Gastrocnemius medialis (tissue), 4 donors: ENCODE measurements around the gene APOC3. TPM values are rescaled to one million over a fixed set of nuclear protein-coding genes. Genes with fewer than 3 reads are reported as not detected.
A peak's percentile ranks its signal among the peaks of the same experiment; 100 is the strongest.

Experiments
- ATAC-seq, 2 donors: fragments of 150-250 bp; one replicate each; pipeline ENCODE4 v1.9.1; 2016
- DNase-seq, 2 donors: peaks; one replicate each; pipeline ENCODE4 v3.0.0-alpha.2; 2019
- H3K27ac ChIP-seq, 4 donors: fragments of 200-600 bp; sonication (generic); 1 replicate in 1 of 4; 2 replicates in 3 of 4; pipeline ENCODE4 v1.5.1; 2016 to 2018; ENCODE audit warnings: mild to moderate bottlenecking in 2 of 4, moderate library complexity in 1 of 4
- H3K27me3 ChIP-seq, 3 donors: fragments of 200-600 bp; sonication (generic) in 2 of 3; 1 replicate in 1 of 3; 2 replicates in 2 of 3; pipeline versions ENCODE4 v1.5.1 to v1.6.0; 2016 to 2019; ENCODE audit warnings: mild to moderate bottlenecking in 1 of 3, moderate library complexity in 1 of 3
- H3K36me3 ChIP-seq, 2 donors: fragments of 200-600 bp; sonication (generic) in 1 of 2; one replicate each; pipeline ENCODE4 v1.5.1; 2017 to 2018
- H3K4me1 ChIP-seq, 2 donors: fragments of 200-600 bp; sonication (generic) in 1 of 2; one replicate each; pipeline ENCODE4 v1.5.1; 2016 to 2017; ENCODE audit warnings: mild to moderate bottlenecking in 2 of 2
- H3K4me3 ChIP-seq, 4 donors: fragments of 200-600 bp; sonication (generic) in 3 of 4; 1 replicate in 1 of 4; 2 replicates in 3 of 4; pipeline ENCODE4 v1.5.1; 2016 to 2019; ENCODE audit warnings: mild to moderate bottlenecking in 2 of 4
- H3K9me3 ChIP-seq, 3 donors: fragments of 200-600 bp; sonication (generic) in 2 of 3; 1 replicate in 1 of 3; 2 replicates in 2 of 3; pipeline ENCODE4 v1.5.1; 2016 to 2019
- CTCF ChIP-seq, 5 experiments: fragments of 450-650 bp in 3 of 5; fragments of 200-600 bp in 2 of 5; sonication (generic) in 2 of 5; IDR thresholded peaks in 4 of 5; conservative IDR thresholded peaks in 1 of 5; 1 replicate in 4 of 5; 2 replicates in 1 of 5; pipeline ENCODE4 v1.5.1; 2016 to 2019; ENCODE audit warnings: antibody characterized with exemption in 5 of 5, mild to moderate bottlenecking in 3 of 5, moderate library complexity in 3 of 5
- POLR2A ChIP-seq, 2 donors: fragments of 450-650 bp; IDR thresholded peaks; one replicate each; pipeline ENCODE4 v1.6.1; 2017; ENCODE audit warnings: antibody characterized with exemption in 2 of 2, mild to moderate bottlenecking in 2 of 2, moderate library complexity in 2 of 2
- in situ Hi-C, 4 donors: fragments of 200-750 bp; cut with MboI; loops; one replicate each; pipeline versions ENCODE4 v1.15.0 to v1.8.0; 2017; ENCODE audit warnings: low sequenced_read_pairs in 4 of 4
- intact Hi-C: fragments of 100-400 bp; cut with DNase I; formaldehyde crosslinking; loops from one replicate; pipeline ENCODE4 v1.15.1; 2023; ENCODE audit warnings: low total_unique reads
- total RNA-seq, 4 donors: library from RNA; depleted of rRNA; stranded (reverse); fragments of >200 nt; gene quantifications; one replicate each; pipeline versions ENCODE4 v1.1.0 to v1.2.3, GENCODE V29; 2016

The APOC3 gene
- total RNA-seq, 4 donors from 2014 or later: 19.3 to 45.7 TPM; not detected in 2

GRCh38 chr11:116843661-116844060 is 14.0 kb downstream of the APOC3 start:
- DNase-seq (no peak), ATAC-seq (no peak)
- in situ Hi-C loops (no loop called here), intact Hi-C loops (no loop called here)
- peaks cover 0 to 5% of the 10 kb centered on the region in 2 donors for H3K4me1 ChIP-seq
- no peak for TF ChIP-seq POLR2A (IDR thresholded peaks at IDR 0.05)
- no peaks in the 10 kb centered on the region for H3K27me3 ChIP-seq
- no peaks in the 10 kb centered on the region for H3K9me3 ChIP-seq
- peaks cover 0 to 49% of the 10 kb centered on the region in 2 donors for H3K36me3 ChIP-seq
- no peak overlapping the region for H3K4me3 ChIP-seq
- H3K27ac ChIP-seq: no peak overlapping the region

DNA sequence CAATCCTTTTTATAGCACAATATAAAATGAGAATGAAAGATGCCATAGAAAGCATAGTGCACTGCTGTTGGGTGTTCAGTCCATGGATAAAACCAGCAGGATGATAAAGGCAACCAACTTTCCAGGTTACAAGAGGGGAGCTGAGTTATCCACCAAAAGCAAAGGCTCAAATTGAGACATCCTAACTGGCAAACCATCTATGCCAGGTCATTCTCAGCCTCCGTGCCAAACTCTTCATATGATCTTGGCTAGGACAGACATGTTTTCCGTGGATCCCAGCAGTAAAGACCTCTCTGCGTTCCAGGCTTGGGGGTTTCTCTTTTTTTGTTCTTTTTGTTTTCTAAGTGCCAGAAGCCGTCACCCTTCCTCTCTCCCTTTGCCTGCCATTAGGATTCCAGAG is 15.0 kb downstream of the APOC3 start:
- H3K9me3 ChIP-seq: no peaks in the 10 kb centered on the region
- intact Hi-C loops (no loop called here), in situ Hi-C loops (no loop called here)
- TF ChIP-seq POLR2A (IDR thresholded peaks at IDR 0.05) (no peak), CTCF (IDR thresholded peaks at IDR 0.05 in 4 of 5, conservative IDR thresholded peaks at IDR 0.05 in 1 of 5) (no peak)
- H3K4me1 ChIP-seq: peaks cover 0 to 5% of the 10 kb centered on the region in 2 donors
- H3K4me3 ChIP-seq: no peak overlapping the region
- no peaks in the 10 kb centered on the region for H3K27me3 ChIP-seq
- H3K27ac ChIP-seq: no peak overlapping the region
- peaks cover 0 to 56% of the 10 kb centered on the region in 2 donors for H3K36me3 ChIP-seq
- ATAC-seq (peak in 1 of 2 donors; percentile 65), DNase-seq (no peak)

DNA sequence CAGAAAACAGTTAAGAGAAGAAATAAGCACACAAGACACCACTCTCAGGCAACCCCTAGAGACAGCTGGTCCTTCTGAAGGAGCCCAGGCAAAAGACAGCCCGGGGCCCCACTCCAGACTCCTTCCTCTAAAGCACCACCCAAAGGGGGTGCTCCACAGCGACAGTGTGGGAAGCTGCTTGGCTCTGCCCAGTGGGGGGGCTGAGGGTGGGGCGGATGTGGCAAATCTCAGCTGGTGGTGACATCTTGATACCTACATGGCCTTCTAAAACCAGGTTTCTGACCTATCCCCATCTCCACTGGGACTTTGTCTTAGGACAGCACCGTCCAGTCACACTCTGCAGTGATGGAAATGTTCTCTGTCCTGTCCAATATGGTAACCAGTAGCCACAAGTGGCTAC is 17.9 kb downstream of the APOC3 start:
- DNase-seq (no peak), ATAC-seq (no peak)
- H3K4me3 ChIP-seq: no peak overlapping the region
- H3K4me1 ChIP-seq: peaks cover 6 to 13% of the 10 kb centered on the region in 2 donors
- no peak for TF ChIP-seq CTCF (IDR thresholded peaks at IDR 0.05 in 4 of 5, conservative IDR thresholded peaks at IDR 0.05 in 1 of 5)
- no peak for TF ChIP-seq POLR2A (IDR thresholded peaks at IDR 0.05)
- intact Hi-C loops: no loop called here
- no peaks in the 10 kb centered on the region for H3K9me3 ChIP-seq
- H3K36me3 ChIP-seq: peaks cover 0 to 56% of the 10 kb centered on the region in 2 donors
- H3K27me3 ChIP-seq: no peaks in the 10 kb centered on the region
- H3K27ac ChIP-seq: no peak overlapping the region
- in situ Hi-C loops: no loop called here

GRCh38 chr11:116849060-116849459 is 19.4 kb downstream of the APOC3 start:
- H3K4me1 ChIP-seq: peaks cover 14 to 19% of the 10 kb centered on the region in 2 donors
- intact Hi-C loops (no loop called here), in situ Hi-C loops (no loop called here)
- no peaks in the 10 kb centered on the region for H3K9me3 ChIP-seq
- peaks cover 0 to 50% of the 10 kb centered on the region in 2 donors for H3K36me3 ChIP-seq
- no peak overlapping the region for H3K27ac ChIP-seq
- no peaks in the 10 kb centered on the region for H3K27me3 ChIP-seq
- no peak overlapping the region for H3K4me3 ChIP-seq
- DNase-seq (no peak), ATAC-seq (no peak)
- TF ChIP-seq POLR2A (IDR thresholded peaks at IDR 0.05) (no peak), CTCF (IDR thresholded peaks at IDR 0.05 in 4 of 5, conservative IDR thresholded peaks at IDR 0.05 in 1 of 5) (no peak)

GRCh38 chr11:116849486-116849885 is 19.8 kb downstream of the APOC3 start:
- in situ Hi-C loops (no loop called here), intact Hi-C loops (no loop called here)
- DNase-seq: no peak
- TF ChIP-seq CTCF (IDR thresholded peaks at IDR 0.05 in 4 of 5, conservative IDR thresholded peaks at IDR 0.05 in 1 of 5) (no peak), POLR2A (IDR thresholded peaks at IDR 0.05) (no peak)
- no peaks in the 10 kb centered on the region for H3K27me3 ChIP-seq
- H3K4me3 ChIP-seq: no peak overlapping the region
- no peak overlapping the region for H3K27ac ChIP-seq
- ATAC-seq: no peak
- H3K36me3 ChIP-seq: peaks cover 0 to 47% of the 10 kb centered on the region in 2 donors
- peaks cover 14 to 19% of the 10 kb centered on the region in 2 donors for H3K4me1 ChIP-seq
- no peaks in the 10 kb centered on the region for H3K9me3 ChIP-seq
